ENCODE data around the gene SMIM21.

The SMIM21 gene

DNA sequence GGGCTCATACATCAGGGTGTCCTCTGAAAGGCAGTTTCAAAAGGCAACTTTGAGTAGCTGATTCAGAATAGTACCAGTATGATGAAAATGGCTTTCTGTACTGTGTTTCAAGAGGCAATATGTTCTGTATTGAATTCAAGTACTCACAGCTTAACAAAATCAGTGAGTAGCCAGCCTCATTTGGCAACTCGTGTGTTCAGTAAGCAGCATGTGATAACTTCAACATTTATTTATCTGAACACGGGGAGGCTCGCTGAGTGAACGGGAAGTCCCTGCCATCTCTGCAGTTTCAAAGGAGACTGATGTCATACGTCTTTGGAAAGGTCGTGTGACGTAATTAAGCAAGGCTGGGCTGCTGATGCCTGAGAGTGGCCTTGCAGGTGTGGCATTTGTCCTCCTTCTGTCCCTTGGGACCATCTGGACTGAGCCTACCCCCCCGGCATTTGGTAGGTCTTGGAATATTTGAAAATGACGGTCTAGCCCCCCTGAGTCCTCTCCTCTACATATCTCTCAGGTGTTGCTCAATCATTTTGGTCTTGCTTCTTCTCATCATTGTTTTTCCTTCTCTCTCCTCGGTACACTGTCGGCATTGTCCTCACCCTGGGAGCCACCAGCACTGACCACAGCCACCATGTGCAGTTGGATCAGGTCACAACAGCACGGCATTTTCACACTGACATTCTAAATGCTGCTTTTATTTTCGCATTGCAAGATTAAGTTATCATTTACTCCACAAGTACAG, 62.8 kb downstream of the SMIM21 start:
- no peak for DNase-seq
- no peaks in the 10 kb centered on the region for H3K36me3 ChIP-seq
- H3K27ac ChIP-seq: no peak overlapping the region

DNA sequence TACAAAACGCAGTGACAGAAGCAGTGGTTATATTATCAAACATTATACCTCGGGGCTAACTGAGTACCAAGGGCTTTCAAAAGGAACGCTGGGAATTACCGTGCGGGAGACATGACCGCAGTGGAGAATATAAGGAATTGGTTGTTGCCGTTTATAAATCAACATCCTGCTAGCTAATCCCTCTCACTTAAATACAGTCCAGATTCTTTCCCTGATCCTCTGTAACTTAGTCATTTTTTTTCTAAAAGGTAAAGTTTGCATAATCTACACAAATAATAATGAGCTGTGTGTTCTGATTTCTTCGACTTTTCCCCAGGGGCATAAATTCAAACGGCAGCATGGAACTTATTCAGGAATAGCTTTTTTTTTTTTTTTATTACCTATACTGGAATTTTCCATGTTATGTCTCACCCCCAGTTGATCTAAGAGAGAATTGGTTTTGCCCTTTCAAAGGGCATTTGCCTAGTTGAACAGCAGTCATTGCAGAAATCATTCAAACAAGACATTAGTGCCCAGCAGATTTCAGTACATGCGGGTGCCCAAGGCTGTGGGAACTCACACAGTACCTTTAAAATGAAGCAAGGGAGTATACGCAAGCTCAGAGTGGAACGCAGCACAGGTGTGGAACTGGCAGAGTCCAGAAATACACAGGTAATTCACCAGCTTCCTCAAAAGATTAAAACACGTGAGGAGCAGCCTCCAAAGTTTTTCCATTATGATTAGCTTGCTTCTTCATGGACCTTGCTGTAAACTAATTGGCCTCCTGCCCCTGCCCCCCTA, 63.9 kb downstream of the SMIM21 start:
- no peak for DNase-seq
- H3K36me3 ChIP-seq: no peaks in the 10 kb centered on the region
- H3K9me3 ChIP-seq (ENCODE audit: severe bottlenecking): no peaks in the 10 kb centered on the region
- H3K4me3 ChIP-seq (ENCODE audit: low read depth, low read length): no peak overlapping the region
- TF ChIP-seq, protein P1, sequence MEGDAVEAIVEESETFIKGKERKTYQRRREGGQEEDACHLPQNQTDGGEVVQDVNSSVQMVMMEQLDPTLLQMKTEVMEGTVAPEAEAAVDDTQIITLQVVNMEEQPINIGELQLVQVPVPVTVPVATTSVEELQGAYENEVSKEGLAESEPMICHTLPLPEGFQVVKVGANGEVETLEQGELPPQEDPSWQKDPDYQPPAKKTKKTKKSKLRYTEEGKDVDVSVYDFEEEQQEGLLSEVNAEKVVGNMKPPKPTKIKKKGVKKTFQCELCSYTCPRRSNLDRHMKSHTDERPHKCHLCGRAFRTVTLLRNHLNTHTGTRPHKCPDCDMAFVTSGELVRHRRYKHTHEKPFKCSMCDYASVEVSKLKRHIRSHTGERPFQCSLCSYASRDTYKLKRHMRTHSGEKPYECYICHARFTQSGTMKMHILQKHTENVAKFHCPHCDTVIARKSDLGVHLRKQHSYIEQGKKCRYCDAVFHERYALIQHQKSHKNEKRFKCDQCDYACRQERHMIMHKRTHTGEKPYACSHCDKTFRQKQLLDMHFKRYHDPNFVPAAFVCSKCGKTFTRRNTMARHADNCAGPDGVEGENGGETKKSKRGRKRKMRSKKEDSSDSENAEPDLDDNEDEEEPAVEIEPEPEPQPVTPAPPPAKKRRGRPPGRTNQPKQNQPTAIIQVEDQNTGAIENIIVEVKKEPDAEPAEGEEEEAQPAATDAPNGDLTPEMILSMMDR (IDR thresholded peaks at IDR 0.05; ENCODE audit: low read depth, low read length): no peak
- H3K27ac ChIP-seq: no peak overlapping the region
- H3K27me3 ChIP-seq (ENCODE audit: insufficient read depth, low read depth, severe bottlenecking): no peaks in the 10 kb centered on the region

More for the DNA sequence above, 62.8 kb downstream of the SMIM21 start:
- H3K4me3 ChIP-seq (ENCODE audit: low read depth, low read length): no peak overlapping the region
- TF ChIP-seq, protein P1 (IDR thresholded peaks at IDR 0.05; ENCODE audit: low read depth, low read length): no peak
- no peaks in the 10 kb centered on the region for H3K27me3 ChIP-seq (ENCODE audit: insufficient read depth, low read depth, severe bottlenecking)
- H3K9me3 ChIP-seq (ENCODE audit: severe bottlenecking): no peaks in the 10 kb centered on the region

DNA sequence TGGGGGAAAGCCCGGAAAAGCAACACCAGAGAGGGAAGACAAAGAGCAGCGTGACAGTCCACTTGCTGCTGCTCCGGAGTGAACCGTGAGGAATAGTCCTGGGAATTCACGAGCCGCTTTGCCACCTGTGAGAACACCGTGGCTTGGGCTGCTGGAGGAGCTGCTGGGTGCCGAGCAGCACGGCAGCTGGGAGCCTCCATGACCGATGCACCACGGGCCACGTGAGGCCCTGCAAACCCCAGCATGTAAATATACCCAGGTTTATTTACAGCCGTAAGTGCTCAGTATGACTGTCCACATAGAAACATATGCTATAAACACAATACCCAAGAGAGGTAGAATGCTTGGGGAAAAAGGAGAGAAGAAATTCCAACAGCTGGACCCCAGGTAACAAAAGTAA, 65.1 kb downstream of the SMIM21 start:
- Histone ChIP-seq H3K27me3 (ENCODE audit: insufficient read depth, low read depth, severe bottlenecking) (no peaks in the 10 kb centered on the region), H3K9me3 (ENCODE audit: severe bottlenecking) (no peaks in the 10 kb centered on the region), H3K4me3 (ENCODE audit: low read depth, low read length) (no peak overlapping the region), H3K27ac (no peak overlapping the region), H3K36me3 (no peaks in the 10 kb centered on the region)
- no peak for DNase-seq
- TF ChIP-seq, protein P1 (IDR thresholded peaks at IDR 0.05; ENCODE audit: low read depth, low read length): no peak

DNA sequence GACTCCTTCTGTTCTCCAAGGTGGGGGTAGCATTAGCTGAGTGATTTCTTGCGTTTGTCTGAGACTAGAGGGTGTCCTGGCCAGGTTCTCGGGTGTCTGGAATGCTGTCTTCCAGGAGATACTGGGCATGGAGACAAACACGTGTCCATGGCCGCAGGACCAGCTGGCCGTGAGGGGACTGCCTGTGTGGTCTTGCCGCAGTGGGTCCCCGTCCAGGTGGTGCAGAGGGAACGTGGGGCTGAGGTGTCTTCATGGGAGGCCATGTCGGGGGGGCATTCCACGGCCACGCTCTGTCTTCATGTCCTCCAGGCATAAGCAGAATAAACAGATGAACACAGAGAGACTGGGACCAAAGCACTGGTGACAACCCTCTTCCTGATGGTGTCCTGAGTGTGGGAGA, 66.6 kb downstream of the SMIM21 start:
- Histone ChIP-seq H3K36me3 (no peaks in the 10 kb centered on the region), H3K27ac (no peak overlapping the region), H3K27me3 (ENCODE audit: insufficient read depth, low read depth, severe bottlenecking) (no peaks in the 10 kb centered on the region), H3K9me3 (ENCODE audit: severe bottlenecking) (no peaks in the 10 kb centered on the region), H3K4me3 (ENCODE audit: low read depth, low read length) (no peak overlapping the region)
- DNase-seq: no peak
- TF ChIP-seq, protein P1 (IDR thresholded peaks at IDR 0.05; ENCODE audit: low read depth, low read length): no peak

DNA sequence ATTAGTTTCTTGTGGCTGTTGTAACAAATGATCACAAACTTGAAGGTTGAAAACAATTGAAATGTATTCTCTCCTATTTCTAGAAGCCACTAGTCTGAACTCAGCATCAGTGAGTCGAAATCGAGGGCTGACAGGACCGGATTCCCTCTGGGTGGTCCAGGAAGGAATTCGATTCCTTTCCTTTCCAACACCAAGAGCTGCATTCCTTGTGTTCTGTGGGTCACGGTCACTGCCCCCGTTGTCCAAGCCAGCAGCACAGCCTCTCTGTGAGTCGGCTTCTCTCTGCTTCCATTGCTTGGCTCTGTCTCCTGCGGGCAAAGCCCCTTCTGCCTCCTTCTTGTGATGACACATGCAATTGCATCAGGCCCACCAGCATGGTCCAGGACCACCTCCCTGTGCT, 67.3 kb downstream of the SMIM21 start:
- DNase-seq: no peak
- TF ChIP-seq, protein P1 (IDR thresholded peaks at IDR 0.05; ENCODE audit: low read depth, low read length): no peak
- H3K36me3 ChIP-seq: no peaks in the 10 kb centered on the region
- H3K9me3 ChIP-seq (ENCODE audit: severe bottlenecking): no peaks in the 10 kb centered on the region
- no peak overlapping the region for H3K4me3 ChIP-seq (ENCODE audit: low read depth, low read length)
- H3K27ac ChIP-seq: no peak overlapping the region
- H3K27me3 ChIP-seq (ENCODE audit: insufficient read depth, low read depth, severe bottlenecking): no peaks in the 10 kb centered on the region
